GM21576 (cell line): Measurements from ENCODE around the gene MGAT5.

Experiments
- ATAC-seq: cut with Tn5 transposase; IDR thresholded peaks from one replicate; pipeline ENCODE4 v1.9.1; 2021; ENCODE audit warnings: mild to moderate bottlenecking, moderate library complexity; ENCODE audit not compliant: unreplicated experiment

Gene MGAT5

DNA sequence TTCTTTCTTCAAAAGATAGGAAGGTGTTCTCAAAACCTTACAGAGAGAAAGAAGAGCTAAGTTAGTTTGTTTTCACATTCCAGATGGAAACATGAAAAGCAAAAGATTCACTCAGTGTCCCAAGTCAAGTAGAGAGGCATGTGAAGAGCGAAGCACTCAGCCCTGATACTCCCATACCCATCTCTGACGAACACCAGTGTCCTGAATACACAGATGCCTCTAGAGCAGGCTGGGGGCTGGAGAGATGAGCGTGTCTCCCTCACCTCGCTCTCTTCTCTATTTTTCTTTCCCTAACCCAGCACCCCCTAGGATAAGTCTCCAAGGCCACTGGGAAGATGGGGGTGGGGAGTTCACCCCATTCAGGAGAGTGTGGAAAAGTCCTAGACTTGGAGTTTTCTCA, 237.2 kb downstream of the MGAT5 start:
- no peak for ATAC-seq

DNA sequence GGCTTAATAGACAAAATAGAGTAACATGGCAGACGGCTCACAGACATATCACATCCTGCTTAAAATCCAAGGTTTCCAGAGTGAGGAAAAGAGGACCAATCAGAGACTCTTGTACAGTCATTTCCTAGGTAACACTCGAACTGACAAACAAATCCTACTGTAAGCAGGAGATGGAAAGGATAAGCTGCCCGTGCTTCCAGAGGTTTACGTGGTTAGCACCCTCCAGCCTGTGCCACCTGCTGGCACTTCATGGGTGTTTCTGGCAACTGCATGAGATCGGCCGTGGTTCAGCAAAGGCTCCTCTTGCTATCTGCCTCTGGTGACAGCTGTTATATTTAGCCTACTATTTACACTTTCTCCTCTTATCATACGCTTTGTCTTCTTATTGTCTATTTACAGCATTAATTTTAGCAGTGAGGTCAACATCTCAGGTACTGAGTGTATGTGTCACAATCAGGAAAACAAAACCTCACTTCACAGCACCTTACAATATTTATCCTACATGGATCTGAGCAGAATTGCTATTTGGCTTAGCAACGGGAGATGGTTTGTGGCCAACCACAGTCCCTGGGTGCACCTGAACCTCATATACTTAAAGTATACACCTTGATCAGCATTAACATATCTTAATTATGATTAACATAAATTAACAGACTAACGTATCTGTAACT, 238.0 kb downstream of the MGAT5 start:
- ATAC-seq = no peak

DNA sequence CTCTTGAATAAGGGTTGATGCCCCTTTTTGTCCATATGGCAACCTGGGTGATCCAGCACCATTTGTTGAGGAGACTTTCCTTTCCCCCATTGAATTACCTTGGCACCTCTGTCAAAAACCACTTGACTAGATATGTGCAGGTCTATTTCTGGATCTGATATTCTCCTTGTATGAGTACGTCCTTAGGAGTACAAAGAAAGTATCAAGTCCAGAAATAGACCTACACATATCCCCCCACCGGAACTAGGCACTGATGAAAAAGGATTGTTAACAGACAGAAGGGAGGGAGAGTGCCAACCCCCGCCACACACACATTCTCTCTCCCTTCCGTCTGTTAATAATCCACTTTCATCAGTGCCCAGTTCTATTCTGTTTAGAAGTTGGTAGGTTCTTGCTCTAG, 239.9 kb downstream of the MGAT5 start:
- no peak for ATAC-seq

DNA sequence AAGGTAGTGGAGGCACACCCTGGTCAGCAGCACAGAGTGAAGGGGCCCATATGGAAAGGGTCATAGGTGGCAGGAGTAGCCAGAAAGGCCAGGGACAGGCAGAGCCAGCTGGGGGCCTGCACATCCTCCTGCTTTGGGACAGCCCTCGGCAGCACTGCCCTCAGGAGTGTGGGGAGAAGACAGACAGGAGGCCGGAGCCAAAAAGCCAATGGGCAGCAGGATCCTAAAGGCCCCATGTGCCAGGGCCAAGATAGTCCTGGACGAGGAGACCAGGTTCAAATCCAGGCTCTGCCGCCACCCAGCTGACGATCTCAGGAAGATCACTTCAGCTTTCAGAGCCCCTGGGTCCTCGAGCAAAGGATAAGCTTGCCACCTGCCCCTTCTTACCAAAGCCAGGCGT, 244.8 kb downstream of the MGAT5 start:
- no peak for ATAC-seq

DNA sequence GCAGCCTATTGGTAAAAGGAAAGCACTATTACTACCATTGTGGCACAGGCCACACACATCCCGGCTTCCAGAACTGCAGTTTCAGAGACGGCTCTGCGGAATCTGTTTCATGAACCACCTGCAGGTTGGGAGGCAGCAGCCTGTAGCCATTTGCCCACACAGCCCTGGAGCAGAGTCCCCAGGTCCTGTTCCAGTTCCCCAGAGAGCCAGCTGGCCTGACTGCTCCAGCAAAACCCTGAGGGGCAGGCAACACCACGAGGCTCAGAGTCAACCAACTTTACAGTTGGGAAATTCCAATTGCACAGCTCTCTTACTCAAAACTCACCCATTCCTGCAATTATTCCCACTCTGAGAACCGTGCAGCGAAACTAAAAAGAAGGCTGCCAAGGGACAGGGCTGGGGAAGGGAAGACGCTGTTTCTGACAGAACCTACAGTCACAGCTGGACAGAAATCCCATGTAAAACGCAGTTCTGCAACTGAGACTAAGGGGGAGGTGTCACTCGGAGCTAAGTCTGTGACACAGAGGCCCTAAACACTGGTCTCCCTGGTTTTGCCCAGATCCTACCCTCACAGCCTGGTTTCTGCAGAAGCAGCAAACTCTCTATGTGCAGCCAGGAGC, 245.5 kb downstream of the MGAT5 start:
- no peak for ATAC-seq

DNA sequence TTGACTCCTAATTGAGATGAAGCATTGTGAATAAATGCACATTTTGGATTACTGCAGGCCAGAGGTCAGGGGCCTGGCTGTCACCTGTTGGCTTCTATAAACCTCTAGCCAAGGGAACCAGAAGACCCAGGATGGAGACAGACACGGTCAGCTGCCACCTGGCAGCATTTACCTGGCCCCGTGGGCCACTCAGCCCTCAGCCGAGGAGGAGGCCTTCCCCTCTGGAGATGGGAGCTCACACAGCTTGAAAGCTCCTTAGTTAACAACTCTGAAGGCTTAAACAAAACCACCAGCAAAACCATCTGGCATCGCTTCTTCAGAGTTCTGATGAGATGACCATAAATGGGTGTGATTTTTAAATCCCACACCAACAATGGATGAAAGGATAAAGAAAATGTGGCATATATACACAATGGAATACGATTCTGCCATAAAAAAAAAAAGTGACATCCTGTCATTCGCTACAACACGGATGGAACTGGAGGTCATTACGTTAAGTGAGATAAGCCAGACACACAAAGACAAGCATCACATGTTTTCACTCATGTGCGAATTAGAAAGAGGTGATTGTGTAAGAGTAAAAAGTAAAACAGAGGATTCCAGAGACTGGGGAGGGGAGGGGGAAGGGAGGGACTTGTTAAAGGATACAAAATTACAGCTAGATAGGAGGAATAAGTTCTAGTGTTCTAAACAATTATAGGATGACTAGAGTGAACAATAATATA, 246.5 kb downstream of the MGAT5 start:
- no peak for ATAC-seq

DNA sequence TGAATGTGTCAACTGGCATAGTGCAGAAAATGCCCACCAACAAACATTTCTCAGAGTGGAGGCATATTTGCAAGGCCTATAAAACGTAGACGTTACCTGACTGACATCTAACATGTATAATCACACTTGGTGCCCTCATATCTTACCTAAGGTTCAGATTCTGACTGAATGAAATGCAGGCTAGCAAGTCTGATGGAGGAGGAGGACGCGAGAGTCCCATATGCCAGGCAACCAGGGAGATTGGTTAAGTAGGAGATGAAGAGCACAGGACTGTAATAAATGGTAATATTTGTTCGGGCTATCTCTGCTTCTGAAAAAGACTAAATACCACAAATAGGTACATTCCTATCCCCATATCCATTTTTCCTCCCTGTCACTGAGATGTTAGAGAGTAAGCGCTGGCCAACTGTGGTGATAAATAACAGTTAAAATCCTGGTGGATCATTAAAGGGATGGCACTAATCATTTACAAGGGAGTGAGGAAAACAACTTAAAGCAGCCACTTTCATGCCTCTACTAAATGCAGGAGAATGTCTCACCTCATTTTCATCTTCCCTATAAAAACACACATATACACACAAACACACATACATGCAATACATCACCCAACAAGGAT, 247.7 kb downstream of the MGAT5 start:
- ATAC-seq = no peak

DNA sequence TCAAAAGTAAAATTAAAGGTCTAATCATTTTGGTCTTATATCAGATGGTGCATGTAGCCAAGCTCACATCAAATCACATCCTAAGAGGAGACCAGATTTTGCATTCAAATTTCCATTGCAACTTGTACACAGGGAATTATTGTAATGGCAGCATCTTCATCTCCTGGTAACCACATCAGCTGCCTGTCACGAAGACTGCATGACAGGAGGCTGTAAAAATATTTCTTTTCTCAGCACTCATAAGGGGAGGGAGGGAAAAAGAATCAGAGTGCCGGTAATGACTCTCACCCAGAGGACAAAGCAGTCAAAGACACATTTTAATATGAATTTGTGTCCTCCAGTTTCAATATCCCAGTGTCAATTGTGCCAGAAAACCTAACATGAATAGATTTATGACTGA, 248.2 kb downstream of the MGAT5 start:
- ATAC-seq = no peak
